Upper lobe of right lung (tissue), 1 donor: ENCODE measurements around the gene TEX12. TPM values are rescaled to one million over a fixed set of nuclear protein-coding genes. Genes with fewer than 3 reads are reported as not detected.

Source experiments
- ATAC-seq: fragments of 200-7000 bp; cut with Tn5 transposase; one replicate; pipeline ENCODE4 v1.9.1; 2020; ENCODE audit warnings: mild to moderate bottlenecking, moderate library complexity
- DNase-seq: peaks from one replicate; pipeline ENCODE4 v3.0.0-alpha.2; 2020
- H3K27ac ChIP-seq: fragments of 200-600 bp; one replicate; pipeline ENCODE4 v1.8.0; 2022
- H3K27me3 ChIP-seq: fragments of 200-600 bp; one replicate; pipeline ENCODE4 v1.8.0; 2022; ENCODE audit warnings: mild to moderate bottlenecking
- H3K36me3 ChIP-seq: fragments of 200-600 bp; one replicate; pipeline ENCODE4 v1.8.0; 2022
- H3K4me1 ChIP-seq: fragments of 200-600 bp; one replicate; pipeline ENCODE4 v1.8.0; 2022
- H3K4me3 ChIP-seq: fragments of 200-600 bp; one replicate; pipeline ENCODE4 v1.8.0; 2022; ENCODE audit warnings: mild to moderate bottlenecking
- H3K9me3 ChIP-seq: fragments of 200-600 bp; one replicate; pipeline ENCODE4 v1.8.0; 2022
- intact Hi-C: fragments of 100-400 bp; cut with DNase I; formaldehyde crosslinking; loops from one replicate; pipeline ENCODE4 v1.11.0; 2022
- total RNA-seq: library from RNA; stranded (reverse); fragmentation: NEBNext Ultra II Directional; extraction: Animal tissue kit (Norgen Biotek cat#: 25700); gene quantifications from one replicate; pipeline ENCODE4 v1.2.1, GENCODE V29; 2021
- TF ChIP-seq, protein P1 (sequence below): fragments of 200-600 bp; IDR thresholded peaks from one replicate; pipeline ENCODE4 v1.8.0; 2022; ENCODE audit warnings: antibody characterized with exemption
- donor health status: DM: no; HTN: yes; CAD: no; lungs with severe emphysema.

TEX12 gene
- total RNA-seq, 1 donor from 2014 or later, result not detected

DNA sequence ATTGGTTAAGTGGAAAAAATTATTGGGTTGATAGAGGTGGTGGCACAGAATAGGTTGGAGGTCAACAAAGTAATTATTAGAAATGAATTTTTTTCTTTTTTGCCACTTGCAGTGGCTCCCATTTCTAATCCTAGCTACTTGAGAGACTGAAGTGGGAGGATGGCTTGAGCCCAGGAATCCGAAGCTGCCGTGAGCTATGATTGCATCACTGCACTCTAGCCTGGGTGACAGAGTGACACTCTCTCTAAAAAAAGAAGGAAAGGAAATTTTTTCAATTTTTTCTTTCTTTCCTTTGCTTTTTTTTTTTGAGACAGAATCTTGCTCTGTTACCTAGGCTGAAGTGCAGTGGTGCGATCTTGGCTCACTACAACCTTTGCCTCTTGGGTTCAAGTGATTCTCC, 6.0 kb downstream of the TEX12 start:
- Histone ChIP-seq H3K36me3 (no peaks in the 10 kb centered on the region), H3K4me3 (no peak overlapping the region), H3K27ac (no peak overlapping the region), H3K4me1 (peaks cover 5% of the 10 kb centered on the region), H3K27me3 (no peaks in the 10 kb centered on the region), H3K9me3 (no peaks in the 10 kb centered on the region)
- intact Hi-C loops, result no loop called here
- peak; percentile 40 for ATAC-seq
- no peak for DNase-seq
- TF ChIP-seq, protein P1, sequence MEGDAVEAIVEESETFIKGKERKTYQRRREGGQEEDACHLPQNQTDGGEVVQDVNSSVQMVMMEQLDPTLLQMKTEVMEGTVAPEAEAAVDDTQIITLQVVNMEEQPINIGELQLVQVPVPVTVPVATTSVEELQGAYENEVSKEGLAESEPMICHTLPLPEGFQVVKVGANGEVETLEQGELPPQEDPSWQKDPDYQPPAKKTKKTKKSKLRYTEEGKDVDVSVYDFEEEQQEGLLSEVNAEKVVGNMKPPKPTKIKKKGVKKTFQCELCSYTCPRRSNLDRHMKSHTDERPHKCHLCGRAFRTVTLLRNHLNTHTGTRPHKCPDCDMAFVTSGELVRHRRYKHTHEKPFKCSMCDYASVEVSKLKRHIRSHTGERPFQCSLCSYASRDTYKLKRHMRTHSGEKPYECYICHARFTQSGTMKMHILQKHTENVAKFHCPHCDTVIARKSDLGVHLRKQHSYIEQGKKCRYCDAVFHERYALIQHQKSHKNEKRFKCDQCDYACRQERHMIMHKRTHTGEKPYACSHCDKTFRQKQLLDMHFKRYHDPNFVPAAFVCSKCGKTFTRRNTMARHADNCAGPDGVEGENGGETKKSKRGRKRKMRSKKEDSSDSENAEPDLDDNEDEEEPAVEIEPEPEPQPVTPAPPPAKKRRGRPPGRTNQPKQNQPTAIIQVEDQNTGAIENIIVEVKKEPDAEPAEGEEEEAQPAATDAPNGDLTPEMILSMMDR, result no peak

DNA sequence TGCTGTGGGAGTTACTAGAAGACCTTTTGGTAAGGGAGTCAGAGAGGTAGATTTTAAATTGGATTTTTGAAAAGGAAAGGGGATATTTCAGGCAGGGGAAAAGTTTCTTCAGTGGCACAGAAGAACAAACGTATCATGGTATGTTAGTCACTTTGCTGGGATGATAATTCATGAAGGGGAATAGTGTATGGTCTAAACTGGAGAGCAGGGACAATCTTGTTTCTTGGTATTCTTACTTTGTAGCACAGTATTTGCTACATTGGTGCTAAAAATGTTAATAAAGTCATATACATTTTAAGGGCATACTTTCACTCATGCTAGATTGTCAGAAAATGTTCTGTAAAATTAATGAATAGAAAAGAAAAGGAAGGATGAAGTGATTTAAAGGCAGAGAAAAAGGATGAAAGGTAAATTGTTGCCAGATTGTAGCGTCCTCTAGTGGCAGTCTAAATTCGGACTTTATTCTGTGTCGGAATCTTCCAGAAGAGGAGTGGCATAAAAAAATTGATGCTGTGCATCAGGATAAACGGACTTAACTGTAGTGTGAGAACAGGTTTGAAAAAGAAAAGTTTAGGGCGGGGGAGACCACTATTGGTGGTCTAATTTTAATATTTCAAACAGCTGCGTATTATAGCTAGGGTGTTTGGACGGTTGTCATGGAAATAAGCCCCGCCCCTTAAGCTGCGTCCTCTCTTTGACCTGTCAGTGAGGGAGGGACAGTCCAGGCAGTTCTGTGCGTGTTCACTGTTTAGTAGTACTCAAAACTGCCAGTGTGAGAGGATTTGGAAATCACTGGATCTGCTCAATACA, 7.8 kb downstream of the TEX12 start, which contains the start of gene BCO2:
TSS of gene BCO2 (plus strand) at position 724 of the 810 bp plus-strand sequence. CDS start 90 bp downstream, outside the sequence.
- peak within 1 kb of the TSS; percentile 30 for H3K4me3 ChIP-seq
- ATAC-seq (peak; percentile 95), DNase-seq (peak; percentile 73)
- TF ChIP-seq, protein P1, result peak; percentile 76
- H3K27me3 ChIP-seq, result no peaks in the 10 kb centered on the region
- intact Hi-C loops, result no loop called here
- H3K4me1 ChIP-seq, result peaks cover 5% of the 10 kb centered on the region
- no peaks in the 10 kb centered on the region for H3K36me3 ChIP-seq
- H3K27ac ChIP-seq, result peak within 1 kb of the TSS; percentile 58
- no peaks in the 10 kb centered on the region for H3K9me3 ChIP-seq

DNA sequence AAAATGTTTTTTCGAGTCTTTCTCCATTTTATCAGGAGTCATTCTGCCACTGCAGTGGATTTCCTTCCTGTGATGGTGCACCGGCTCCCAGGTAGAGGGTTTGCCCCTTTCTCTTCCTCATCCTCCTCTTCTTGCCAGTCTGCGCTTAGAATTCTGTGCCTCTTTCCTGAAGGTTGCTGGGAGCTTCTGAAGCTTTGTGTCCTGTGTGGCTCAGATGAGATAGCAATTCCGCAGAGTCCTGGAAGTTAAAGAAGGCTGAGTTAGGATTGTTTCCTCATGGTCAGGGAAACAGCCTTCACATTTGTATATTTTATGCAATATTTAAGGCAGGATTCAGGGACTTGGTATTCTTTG, 8.4 kb downstream of the TEX12 start:
- no peak for DNase-seq
- H3K4me3 ChIP-seq, result peak overlapping the region; percentile 30
- peak overlapping the region; percentile 58 for H3K27ac ChIP-seq
- H3K36me3 ChIP-seq, result no peaks in the 10 kb centered on the region
- peaks cover 5% of the 10 kb centered on the region for H3K4me1 ChIP-seq
- ATAC-seq, result peak; percentile 7
- TF ChIP-seq, protein P1, result no peak
- intact Hi-C loops, result no loop called here
- H3K9me3 ChIP-seq, result no peaks in the 10 kb centered on the region
- no peaks in the 10 kb centered on the region for H3K27me3 ChIP-seq

- Histone ChIP-seq H3K27me3 (no peaks in the 10 kb centered on the region), H3K4me3 (no peak overlapping the region), H3K9me3 (no peaks in the 10 kb centered on the region), H3K27ac (no peak overlapping the region), H3K4me1 (peaks cover 5% of the 10 kb centered on the region), H3K36me3 (no peaks in the 10 kb centered on the region)
- intact Hi-C loops, result no loop called here
- DNase-seq (no peak), ATAC-seq (no peak)
- TF ChIP-seq, protein P1, result no peak
Measured at GRCh38 chr11:112176077-112176476, 8.9 kb downstream of the TEX12 start.

- H3K36me3 ChIP-seq, result no peaks in the 10 kb centered on the region
- DNase-seq (no peak), ATAC-seq (peak; percentile 42)
- no peaks in the 10 kb centered on the region for H3K9me3 ChIP-seq
- H3K27ac ChIP-seq, result no peak overlapping the region
- TF ChIP-seq, protein P1, result no peak
- no peak overlapping the region for H3K4me3 ChIP-seq
- intact Hi-C loops, result no loop called here
- H3K4me1 ChIP-seq, result peaks cover 5% of the 10 kb centered on the region
- no peaks in the 10 kb centered on the region for H3K27me3 ChIP-seq
Measured at GRCh38 chr11:112177589-112177988, 10.4 kb downstream of the TEX12 start.
